Raji (cell line): ENCODE measurements around the gene METTL13.

Experiments
- POLR2A ChIP-seq: IDR thresholded peaks from 2 replicates; pipeline ENCODE4 v1.6.1; 2011; ENCODE audit warnings: low read depth, low read length, control low read depth; ENCODE audit not compliant: insufficient read depth

The METTL13 gene

DNA sequence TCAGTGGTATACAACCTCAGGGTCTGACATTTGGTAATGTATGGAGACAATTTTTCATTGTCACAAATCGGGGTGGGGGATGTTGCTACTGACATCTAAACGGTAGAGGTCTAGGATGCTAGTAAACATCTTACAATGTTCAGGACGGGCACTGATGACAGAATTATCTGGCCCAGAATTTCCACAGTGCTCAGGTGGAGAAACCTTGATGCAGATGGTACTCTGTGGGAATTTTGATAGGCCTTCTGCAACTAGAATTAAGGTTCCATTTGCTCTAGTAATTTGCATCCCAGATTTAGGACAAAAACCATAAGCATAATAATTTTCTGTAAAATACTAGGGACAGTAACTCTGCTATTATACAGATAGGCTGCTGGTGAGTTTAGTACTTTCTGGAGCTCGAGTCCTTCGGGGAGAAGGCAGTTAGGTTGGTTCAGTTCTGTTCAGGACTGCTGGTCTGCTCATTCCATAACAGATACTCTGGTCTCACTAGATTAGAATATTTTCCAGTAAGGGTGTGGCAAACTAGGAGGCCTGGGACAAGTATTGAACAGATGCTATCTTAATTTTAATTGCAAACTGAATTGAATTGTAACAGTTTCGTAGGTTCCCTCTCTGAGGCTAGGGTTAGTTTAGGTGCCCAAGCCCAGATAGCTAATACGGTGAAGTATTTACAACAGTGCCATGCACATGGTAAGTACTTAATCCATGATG, 11.4 kb downstream of the METTL13 start:
- no peak for TF ChIP-seq POLR2A

DNA sequence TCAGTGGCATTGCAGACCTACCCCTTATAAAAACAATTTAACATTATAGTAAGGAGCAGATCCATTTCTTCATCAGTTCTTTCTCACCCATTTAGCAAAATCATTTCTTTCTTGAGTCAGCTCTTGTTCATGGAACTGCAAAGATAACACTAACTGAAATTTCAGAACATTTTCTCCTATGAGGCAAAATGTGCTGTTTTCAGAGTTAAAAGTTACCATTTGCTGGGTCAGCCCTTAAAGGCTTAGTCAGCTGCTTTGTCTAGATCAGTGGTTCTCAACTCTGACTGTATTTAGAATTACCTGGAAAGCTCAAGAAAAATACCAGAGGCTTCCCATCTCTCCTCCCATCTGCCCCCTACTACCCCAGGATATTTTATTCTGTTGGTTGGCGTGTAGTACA, 12.2 kb downstream of the METTL13 start:
- no peak for TF ChIP-seq POLR2A

DNA sequence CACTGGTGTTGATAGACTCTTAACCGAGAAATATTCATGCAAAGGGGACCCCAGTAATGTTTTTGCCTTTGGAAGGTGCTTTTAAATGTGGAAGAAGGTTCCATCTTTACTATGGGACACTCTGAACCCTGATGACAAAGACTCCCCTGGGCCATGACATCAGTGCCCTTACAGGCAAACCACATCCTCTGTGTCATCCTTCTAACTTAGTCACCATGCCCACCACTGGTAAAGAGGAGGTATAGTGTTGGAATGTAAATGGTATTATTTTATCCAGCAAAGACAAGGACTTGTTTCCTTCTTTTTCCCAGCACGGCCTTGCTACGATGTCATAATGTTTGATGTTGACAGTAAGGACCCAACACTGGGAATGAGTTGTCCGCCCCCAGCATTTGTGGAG, 12.6 kb downstream of the METTL13 start:
- no peak for TF ChIP-seq POLR2A

DNA sequence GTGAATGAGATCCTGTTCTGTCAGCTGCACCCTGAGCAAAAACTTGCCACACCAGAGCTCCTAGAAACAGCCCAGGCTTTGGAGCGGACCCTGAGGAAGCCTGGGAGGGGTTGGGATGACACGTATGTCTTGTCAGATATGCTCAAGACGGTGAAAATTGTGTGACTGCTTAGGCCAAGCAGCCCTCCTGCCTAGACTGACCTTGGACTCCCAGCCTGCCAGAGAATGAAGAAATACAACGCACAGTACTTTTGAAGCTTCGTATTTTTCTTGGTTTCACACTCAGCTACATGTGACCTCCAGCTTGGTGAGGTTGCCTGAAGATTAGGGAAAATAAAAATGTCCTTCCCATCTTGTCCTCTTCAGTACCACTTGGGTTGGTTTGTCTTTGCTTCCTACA, 15.1 kb downstream of the METTL13 start:
- TF ChIP-seq POLR2A = no peak

DNA sequence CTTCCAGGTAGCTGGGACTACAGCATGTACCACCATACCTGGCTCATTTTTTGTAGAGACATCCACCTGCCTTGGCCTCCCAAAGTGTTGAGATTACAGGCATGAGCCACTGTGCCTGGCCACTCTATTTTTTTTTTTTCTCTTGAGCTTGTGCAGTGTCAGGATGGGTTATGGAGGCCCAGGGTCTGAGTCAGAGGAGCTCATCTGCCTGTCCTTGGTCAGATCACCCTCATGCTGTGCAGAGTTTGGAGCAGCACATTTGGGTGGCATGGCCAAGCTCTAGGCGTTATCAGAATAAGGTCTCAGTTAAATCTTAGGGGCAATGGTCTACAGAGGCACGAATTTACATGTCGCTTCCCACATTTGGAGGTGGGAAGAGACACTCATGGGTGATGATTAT, 16.9 kb downstream of the METTL13 start:
- TF ChIP-seq POLR2A = no peak

DNA sequence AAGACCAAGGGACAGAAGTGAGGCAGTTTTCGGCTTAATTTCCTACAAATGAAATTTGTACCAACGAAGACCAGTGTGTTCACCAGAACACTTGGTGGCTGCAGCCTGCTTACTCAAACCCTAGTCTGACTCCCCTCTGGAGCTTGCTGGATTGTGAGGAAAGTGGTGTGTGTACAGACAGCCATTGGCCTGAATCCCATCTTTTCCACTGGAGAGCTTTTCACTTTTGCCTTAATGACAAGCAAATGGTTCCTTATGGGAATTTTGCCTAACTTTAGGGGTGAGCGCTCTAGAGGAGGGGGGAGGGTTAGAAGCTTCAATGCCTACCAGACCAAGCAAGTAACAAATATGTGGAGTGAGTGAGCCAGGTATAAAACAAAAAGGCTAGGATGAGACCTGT, 17.3 kb downstream of the METTL13 start:
- TF ChIP-seq POLR2A = no peak

DNA sequence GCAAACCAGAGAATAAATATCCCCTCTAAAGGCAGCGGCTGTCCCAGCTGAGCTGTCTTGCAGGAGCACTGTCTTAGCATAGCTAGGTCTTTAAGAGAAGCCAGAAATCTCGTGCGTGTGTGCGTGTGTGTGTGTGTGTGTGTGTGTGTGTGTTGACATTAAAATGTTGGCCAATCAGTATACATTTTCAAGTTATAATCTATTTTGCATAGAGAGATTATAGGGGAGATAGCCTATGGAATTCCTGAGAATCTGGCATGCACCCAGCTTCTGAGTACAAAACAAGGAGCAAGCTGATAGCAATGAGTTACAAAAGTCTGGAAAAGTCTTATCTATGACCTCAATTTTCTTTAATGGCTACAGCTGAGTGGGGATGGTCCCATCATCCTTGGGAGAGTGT, 17.7 kb downstream of the METTL13 start:
- no peak for TF ChIP-seq POLR2A

DNA sequence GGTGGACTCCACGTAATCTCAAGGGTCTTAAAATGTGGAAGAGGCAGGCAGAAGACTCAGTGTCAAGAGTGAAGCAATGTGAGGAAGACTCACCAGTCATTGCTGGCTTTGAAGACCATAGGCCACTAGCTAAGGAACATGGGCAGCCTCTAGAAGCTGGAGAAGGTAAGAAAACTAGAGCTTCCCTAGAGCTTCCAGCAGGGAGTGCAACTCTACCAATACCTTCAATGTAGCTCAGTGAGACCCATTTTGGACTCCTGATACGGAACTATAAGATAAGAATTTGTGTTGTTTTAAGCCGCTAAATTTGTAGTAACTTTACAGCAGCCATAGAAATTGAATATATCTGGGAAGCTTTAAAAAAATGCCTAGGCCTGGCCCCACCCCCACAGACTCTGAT, 18.9 kb downstream of the METTL13 start:
- TF ChIP-seq POLR2A = no peak

DNA sequence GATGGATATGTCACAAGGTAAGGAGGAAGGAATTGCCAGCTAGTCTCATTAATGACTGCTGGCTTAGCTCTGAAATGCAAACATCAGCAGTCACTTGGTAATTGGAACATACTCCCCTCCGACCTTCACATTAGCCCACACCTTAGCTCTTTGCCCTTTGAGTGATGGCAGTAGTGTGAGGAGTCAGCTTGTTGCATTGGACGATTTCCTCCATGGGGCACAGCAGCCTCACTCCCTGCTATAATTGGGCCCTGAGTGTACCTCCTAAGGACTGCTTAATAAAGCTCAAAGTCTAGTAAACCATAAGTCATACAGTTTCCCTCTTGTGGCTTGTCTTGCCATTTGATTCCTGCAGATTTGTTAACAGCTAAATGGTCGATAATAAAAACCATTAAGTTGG, 19.4 kb downstream of the METTL13 start:
- TF ChIP-seq POLR2A = no peak

DNA sequence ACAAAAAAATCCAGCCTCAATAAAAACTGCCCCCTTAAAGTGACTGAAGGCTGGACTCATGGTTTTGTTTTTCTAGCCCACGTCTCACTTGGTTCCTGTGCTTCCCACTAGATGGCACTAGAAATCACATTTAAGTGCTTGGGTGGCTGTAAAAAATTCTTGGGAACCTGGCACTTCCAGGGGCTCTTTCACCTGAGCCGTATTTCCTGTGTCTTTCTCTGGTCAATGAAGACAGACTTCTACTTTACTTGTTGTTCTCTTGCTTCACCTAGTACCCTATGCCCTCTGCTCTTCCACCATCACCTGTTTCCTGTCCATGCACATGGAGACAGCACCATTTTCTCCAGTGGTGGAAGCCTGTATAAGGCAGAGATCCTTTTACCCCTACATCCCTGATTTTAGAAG, 20.0 kb downstream of the METTL13 start:
- TF ChIP-seq POLR2A = no peak

DNA sequence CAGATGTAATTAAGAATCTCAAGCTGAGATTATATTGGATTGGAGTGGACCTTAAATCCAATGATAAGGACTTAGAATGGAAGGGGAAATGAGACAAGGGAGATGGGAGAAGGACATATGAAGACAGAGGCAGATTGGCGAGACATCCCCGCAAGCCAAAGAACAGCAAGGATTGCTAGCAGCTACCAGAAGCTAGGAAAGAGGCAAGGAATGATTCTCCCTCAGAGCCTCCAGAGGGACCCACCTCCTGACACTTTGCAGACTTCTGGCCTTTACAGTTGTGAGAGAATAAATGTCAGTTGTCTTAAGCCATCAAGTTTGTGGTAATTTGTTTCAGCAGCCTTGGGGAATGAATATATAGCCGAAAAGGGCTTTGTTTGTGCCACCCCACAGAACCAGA, 20.7 kb downstream of the METTL13 start:
- TF ChIP-seq POLR2A = no peak

DNA sequence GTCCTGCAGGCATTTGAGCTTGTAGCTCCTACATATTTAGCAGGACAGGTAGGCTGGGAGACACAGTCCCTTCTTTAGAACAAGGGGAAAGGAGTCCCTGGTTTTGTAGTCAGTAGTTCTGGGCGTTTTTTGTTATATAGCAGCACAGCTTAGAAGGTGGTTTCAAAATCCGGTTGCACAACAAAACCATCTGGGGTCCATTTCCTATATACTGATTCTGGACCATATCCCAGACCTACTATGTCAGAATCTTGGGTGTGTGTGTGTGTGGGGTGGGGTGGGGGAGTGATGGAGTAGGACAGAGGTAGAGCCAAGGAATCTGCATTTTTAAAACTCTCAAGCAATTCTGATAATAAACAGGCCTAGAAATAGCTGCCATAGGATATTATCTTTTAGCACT, 21.6 kb downstream of the METTL13 start:
- TF ChIP-seq POLR2A = no peak

DNA sequence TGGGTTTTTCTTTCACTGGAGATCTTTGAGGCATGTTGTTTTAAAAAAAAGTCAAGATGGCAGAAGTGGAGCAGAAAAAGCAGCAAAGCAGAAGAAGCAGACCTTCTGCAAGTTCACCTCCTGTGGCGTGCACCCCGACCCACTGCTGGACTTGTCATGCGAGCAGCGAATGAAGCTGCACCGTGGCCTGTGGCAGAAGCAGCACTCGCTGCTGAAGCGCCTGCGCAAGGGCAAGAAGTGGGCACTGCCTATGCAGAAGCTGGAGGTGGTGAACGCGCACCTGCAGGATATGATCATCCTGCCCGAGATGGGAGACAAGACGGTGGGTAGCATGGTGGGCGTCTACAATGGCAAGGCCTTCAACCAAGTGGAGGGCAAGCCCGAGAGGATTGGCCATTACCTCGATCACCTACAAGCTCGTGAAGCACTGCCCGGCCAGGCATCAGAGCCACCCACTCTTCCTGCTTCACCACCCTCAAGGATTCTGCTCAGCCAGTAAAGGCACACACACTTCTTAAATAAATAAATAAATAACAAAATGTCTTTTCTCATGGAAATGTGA, 22.1 kb downstream of the METTL13 start:
- TF ChIP-seq POLR2A = no peak

DNA sequence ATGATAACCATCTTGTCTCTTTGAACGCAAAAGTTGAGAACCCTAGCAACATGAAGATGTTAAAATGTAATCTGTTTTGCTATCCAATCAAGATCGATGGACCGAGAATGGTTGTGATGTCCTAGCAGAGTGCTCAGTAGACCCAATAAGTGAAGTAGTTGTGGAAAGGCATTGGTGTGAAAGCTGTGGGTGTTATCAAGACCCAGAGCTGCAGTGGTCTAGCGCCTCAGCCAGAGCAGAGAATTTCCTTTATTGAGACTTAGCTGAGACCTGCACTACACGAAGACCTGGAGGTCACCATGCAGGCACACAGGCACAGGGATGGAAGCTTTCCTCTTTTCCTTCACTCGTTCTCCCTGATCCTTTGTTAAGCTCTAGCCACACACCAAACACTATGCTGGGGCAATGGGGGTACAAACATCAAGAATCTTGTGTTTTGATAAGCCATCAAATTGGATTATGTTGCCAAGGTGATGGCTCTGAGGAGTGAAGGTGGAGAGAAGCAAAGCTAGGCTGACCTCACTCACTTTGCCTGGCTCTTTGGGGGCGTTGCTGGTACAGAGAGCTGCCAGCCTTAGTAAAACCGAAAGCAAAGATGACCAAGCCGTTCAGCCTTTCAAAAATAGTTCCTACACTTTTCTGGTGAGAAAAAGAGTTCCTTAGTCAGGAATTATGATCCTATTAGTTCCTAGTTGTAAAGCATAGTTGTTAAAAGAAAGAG, 24.1 kb downstream of the METTL13 start:
- no peak for TF ChIP-seq POLR2A

DNA sequence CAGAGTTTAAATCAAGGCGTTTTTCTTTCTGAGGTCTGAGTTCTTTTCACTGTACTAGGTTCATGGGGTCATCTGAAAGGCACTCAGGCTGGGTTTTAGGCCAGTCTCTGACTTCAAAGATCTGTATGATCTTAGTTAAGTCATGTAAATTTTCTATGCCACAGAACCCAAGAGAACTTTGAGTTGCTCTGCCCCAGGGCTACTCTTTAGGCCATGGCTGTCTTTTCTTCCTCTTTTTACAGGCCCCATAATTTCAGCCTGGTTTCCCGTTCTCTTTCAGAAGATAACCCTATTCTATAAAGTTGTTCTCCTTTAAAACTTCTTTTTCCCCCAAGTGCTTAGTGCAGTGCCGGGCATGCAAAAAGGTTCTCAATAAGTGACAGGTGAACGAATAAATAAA, 26.1 kb downstream of the METTL13 start:
- TF ChIP-seq POLR2A = no peak

DNA sequence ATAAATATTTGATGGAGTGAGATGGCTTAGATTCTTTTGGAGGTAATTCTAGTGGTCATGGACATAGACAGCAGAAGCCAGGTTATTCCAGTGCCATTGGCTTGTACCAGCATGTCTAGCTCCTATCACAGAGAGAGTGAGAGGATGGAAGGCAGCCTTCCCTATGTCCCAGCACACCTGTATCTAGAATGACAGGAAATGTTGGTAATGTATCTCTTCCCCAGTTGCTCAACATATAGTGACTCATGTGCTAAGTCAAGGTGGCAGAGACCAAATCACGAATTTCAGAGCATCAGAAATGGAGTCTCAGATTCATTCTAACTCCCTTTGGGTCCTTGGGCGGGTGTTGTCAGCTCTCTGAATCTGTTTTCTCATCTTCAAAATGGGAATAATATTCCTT, 28.4 kb downstream of the METTL13 start:
- no peak for TF ChIP-seq POLR2A
